IPS DF 19.7 (cell line): Measurements from ENCODE around the gene XXYLT1.
"Not testable (repeated sequence)": the region's sequence is repeated elsewhere in the genome, so short reads cannot be mapped to it uniquely, and the experiment has no call there.

Experiments
- DNase-seq: peaks from one replicate; pipeline ENCODE4 v3.0.0-alpha.2; 2013; ENCODE audit warnings: low read depth, low spot score

XXYLT1 gene, protein sequence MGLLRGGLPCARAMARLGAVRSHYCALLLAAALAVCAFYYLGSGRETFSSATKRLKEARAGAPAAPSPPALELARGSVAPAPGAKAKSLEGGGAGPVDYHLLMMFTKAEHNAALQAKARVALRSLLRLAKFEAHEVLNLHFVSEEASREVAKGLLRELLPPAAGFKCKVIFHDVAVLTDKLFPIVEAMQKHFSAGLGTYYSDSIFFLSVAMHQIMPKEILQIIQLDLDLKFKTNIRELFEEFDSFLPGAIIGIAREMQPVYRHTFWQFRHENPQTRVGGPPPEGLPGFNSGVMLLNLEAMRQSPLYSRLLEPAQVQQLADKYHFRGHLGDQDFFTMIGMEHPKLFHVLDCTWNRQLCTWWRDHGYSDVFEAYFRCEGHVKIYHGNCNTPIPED

DNA sequence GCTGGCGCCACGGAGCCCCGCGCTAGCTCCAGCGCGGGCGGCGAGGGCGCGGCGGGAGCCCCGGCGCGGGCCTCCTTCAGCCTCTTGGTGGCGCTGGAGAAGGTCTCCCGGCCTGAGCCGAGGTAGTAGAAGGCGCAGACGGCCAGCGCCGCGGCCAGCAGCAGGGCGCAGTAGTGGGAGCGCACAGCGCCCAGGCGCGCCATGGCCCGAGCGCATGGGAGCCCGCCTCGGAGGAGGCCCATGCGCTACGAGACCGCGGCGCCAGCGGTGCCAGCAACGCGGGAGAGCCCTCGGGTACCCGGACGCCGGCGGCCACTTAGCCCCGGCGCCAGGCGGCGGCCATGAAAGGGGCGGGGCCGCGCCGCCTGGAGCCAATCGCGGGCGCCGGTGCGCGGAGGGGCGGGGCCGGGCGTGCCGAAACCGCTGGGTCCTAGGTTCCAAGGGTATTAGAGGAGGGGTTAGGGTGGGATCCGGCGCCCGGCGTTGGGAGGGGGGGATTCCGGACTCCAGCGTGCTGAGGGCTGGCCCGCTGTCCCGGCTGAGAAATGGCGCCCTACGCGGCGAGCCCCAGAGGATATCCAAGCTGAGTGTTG, at the start of gene XXYLT1:
Gene XXYLT1, minus strand, starts transcription at position 343 of the 593 bp plus-strand sequence. Its CDS starts 101 bp downstream, at position 242.
- no peak for DNase-seq

DNA sequence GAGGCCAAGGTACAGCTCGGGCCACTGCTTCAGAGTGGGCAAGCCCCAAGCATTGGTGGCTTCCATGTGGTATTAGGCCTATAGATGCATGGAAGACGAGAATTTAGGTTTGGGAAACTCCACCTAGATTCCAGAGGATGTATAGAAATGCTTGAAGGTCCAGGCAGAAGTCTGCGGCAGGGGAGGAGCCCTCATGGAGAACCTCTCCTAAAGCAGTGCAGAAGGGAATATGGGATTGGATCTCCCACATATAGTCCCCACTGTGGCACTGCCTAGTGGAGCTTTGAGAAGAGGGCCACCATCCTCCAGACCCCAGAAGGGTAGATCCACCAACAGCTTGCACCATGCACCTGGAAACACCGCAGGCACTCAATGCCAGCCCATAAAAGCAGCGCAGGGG, 48.1 kb upstream of the XXYLT1 start:
- DNase-seq: no peak

DNA sequence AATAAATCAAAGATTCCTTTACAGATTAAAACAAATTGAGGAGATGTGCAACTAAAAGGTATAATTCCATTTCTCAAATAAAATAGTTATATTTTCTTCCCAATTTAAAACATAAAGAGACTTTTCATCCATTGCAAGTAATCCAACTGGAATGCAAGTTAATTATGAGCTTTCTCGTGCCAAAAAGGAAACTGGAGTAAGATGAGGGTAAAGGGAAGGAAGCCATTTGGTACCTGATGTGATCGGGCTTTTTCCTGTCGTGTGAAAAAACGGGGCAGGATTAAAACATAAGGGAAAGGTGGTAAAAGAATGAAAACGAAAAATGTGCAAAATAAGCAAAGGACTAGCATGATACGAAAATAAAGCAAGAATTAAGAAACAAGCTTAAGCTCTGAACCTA, 41.8 kb upstream of the XXYLT1 start:
- DNase-seq: no peak

DNA sequence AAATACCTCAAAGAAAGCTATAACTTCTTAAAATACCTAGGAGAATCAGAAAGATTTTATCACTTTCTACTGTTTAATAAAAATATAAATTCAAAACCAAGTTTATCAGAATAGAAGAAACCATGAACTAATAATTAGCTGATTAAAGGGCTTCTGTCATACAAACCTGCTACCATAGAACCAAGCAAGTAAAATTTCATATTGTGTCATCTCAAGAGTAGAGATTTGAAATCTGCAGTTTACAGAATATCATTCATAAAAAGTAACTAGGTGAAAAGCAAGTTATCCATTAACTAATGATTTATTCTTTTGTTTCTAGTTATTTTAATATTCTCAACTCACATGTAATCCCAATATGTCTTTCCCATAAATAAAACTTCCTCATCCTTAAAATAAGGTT, 36.8 kb upstream of the XXYLT1 start:
- DNase-seq: no peak

DNA sequence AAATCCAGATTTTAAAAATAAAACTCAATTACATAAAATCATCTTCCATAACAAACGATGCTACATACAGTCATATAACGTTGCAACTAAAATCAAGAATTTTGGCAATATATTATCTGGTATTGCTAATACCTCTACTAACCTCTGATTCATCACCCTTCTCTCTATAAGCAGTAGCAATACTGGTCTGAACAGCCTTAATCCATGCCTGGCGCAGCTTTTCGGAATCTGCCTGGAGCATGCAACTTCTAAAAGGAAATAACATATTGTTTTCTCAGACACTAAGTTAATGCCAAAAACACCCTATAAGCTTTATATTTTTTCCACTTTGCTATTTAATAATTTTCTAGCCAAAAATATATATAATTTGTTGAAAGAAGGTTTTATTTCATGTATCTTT, 35.4 kb upstream of the XXYLT1 start:
- DNase-seq: no peak

DNA sequence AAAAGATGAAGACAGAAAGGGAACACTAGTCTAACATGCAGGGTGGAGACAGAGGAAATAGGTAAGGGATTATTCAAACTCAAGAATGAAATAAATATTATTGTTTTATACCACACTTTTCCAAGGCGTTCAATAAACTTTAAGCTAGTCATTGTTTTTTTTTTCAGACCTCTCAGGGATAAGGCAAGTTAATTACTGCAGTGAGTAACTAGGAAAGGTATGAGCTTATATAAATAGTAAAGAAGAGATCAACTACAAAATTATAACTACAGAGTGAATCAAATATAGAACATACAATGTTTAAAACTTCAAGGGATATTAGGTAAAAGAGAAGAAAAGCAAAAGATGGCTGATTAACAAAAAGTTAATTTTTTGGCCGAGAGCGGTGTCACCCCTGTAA, 31.5 kb upstream of the XXYLT1 start:
- DNase-seq: no peak

DNA sequence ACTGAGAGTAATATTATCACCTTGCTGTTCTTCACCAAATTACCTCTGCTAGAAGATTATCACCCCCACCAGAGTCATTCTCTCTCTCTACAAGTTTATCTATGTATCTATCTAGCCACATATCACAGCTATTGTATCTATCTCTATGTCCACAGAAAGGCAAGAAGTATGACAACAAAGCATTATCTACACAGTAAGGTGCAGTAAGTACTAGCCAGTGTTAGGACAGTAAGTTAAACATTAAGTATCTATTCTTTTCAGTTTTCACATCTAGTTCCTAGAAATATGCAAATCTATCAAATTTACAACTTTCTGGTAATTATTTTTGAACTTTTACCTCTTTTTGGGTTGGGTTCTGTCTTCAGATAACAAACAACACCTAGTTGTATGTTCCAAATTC, 26.5 kb upstream of the XXYLT1 start:
- DNase-seq: no peak

DNA sequence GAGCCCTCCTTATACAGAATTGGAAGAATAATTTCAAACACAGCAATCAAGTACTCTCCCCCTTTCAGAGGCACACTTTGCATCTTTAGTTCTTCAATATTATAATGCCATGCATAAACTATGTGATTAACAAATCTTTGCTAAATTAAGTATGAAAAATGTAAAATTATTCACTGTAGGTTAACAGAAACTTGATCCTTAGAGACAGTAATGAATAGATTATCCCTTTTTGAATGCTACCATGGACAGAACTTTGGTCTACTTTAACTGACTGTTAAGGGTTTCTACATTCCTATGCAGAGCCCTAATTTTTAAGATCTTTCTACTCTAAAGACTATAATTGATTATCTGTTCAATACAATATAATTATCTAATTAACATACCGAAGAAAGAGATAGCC, 25.7 kb upstream of the XXYLT1 start:
- DNase-seq: no peak

DNA sequence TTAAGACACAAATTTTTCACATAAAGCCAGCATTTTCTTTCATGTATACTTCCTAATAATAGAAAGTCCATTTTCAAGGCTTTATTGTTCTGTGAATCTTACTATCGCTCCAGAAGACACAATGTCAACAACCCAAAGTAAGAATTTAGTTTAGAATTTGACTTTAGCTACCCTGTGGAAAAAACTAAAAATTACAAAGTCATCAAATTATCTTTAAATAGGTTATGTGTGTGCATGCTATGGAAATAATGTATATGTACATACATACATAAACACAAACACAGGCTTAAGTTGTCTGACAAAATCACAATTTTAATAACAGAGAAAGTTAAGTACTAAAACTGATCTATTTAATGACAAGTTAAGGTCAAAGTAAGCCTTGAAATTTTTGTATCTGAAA, 20.2 kb upstream of the XXYLT1 start:
- DNase-seq: no peak

DNA sequence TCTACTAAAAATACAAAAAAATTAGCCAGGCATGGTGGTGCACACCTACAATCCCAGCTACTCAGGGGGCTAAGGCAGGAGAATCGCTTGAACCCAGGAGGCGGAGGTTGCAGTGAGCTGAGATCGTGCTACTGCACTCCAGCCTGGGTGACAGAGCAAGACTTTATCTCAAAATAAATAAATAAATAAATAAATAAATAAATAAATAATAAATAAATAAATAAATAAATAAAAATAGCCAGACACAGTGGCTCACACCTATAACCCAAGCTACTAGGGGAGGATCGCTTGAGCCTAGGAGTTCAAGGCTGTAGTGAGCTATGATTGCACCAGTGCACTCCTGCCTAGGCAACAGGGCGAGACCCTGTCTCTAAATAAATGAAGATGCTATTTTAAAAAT, 19.7 kb upstream of the XXYLT1 start:
- DNase-seq: not testable (repeated sequence)

DNA sequence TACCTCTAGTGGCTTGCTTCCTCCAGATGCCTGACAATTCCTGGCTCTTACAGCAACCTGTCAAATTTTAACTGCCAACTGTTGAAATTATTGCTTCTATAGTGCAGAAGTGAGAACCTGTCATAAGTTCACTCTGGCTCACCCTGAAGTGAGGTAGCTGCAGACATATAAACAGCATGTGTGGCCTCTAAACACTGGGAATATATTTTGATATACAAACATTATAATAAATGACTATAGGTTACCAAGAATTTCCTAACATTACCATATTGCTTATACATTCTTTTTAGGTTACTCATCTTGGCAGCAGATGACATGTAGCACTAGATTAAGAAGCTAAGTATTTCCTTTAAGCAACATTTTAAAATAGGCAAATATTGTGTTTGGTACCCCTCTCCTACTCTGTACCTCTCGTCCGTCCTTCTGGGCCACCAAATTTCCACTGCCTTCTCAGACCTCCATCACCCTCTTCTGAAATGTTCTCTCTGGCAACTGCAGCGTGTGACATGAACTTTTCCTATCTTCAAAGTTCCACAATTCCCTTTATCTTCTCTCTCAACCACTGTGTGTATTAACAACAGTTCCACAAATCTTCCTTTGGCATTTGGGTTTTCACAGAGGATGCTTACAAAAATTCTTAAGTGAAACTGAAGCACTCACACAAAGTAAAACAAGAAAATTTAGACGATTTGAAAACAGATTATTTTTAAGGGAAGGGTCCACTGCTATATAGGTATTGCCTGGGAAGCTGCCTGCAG, 15.3 kb upstream of the XXYLT1 start:
- no peak for DNase-seq

DNA sequence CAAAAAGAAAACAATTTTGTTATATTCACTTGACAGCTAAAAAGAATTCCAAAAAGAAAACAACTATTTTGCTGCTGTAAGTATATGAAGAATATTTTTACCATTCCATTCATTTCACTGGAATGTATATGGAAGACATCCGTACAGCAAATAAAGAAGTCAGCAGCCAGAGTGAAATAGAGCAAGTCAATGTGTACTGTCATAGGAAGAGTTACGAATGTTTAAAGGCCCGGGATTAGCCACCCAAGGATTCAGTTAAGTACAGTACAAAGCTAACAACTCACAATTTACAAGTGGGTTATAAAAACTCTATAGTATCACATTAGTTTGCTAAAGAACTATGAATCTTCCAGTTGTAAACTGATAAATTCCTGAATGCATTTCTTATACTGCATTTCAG, 14.4 kb upstream of the XXYLT1 start:
- no peak for DNase-seq

DNA sequence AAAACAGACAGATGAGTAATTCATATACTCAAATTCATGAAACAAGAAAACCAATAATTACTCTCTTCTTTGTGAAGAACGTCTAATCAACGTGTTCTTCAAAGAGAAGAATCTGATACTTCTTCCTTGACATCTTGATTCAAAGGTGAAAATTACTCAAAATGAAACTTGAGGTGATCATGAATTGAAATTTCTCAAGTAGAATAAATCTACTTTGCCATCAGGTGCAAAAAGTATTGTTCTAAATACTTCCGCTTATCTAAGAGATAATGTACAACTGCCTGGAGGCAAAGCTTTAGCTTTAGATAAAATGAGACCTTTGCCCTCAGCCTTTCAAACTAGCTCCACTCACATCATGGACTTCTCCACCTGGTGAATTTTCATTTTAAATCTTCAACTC, 13.9 kb upstream of the XXYLT1 start:
- no peak for DNase-seq

DNA sequence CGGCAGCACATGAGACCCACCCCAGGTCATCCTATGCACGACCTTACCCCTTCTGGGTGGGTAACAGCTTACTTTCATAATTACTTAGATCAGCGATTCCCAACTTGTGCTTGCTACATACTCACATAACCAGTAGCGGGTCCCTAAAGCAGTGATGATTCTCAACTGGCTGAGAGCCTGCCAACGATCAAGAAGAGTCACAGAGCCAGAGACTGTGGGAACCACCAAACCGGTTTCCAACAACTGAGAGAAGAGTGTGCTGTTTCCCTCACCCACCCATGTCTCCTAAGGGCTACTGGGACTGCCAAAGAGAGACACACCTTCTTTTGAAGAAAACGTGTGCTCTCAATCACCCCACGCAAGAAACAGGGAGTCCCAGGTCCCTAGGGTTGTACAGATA, 12.0 kb upstream of the XXYLT1 start:
- no peak for DNase-seq

DNA sequence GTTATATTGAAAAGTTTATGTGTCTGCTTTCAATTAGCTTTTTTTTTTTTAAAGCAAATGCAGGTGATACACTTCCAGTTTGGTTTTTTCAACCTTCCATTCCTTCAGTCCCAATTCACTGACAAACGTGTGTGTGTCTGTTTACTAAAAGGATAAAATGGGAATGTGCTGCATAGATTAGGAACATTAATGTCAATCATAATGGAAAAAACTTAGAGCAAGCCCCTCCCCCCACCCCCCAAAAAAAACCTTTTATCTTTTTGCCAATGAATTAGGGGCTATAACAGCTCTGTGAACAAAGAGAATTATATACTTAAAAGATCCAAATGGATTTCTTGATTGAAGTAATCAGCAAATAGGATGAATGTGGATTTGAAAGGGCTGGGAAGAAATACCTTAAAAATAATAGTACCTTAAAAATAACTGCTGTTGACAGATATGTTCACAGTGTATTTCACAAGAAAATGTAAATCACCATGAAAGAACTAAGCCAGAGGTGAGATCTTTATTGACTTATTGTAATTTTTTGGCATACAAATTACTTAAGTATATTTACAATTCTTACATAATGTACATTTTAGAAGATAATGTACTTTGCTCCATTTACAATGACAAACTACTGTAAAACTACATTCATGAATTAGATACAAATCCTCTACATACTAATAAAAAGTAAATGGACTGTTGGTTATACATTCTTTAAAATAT, 3.5 kb upstream of the XXYLT1 start:
- DNase-seq: no peak

DNA sequence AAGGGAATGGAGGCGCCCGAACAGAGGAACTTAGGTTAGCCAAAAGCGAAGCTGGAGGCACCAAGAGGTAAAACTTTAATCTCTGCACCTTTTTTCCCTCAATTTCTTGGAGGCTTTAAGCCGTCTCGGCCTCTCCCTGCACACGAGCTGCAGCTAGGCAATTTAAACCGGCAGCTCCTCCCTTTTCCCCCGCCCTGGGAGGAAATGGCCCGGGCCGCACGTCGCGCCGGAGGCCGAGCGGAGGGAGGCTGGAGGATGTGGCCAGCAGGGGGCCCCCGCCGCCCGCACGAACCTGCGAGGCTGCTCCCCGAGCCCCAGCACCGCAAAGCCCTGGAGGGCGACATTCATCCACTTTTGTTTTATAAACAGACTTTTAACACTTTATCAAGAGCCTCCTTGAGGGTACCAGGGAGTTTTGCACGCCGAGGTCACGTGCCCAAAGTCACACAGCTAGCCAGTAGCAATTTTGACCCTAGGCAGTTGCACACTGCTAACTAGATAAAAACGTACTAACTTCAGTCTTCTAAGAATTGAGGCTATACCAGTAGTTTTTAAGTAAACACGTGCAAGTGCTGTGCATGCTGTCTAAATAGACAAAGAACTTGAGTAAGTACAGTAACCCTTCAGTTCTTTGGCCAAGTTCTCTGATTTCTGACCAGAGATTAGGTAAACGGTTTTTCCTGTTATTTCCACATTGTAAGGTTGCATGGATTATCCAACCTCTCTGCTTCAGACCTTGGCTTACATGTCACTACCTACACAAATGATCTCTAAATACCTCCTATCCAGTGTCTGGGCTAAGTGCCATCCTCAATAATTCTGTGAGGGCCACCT, 668 bp upstream of the XXYLT1 start:
- no peak for DNase-seq

DNA sequence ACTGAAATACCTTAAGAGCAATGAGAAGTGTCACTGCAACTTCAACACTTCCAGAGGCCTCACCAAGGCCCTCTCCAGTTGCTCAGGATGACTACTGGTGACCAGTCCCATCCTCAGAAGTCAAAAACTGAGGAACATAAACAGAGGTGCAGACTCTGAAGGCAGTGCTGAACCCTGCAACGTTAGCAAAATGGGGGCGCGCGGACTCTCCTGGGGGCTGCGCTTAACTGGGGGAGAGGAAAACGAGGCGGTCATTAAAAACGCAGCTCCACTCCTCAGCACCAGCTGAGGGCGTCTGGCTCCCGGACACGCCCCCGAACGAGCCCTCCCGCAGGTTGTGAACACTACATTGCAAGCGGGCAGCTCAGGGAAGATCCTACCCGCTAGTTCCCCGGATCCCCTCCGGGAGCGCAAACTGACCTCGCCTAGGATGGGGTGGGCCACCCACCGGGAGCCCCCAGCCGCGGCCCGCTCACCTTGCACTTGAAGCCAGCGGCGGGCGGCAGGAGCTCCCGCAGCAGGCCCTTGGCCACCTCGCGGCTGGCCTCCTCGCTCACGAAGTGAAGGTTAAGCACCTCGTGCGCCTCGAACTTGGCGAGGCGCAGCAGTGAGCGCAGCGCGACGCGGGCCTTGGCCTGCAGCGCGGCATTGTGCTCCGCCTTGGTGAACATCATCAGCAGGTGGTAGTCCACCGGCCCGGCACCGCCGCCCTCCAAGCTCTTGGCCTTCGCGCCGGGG, 711 bp downstream of the XXYLT1 start:
- DNase-seq: no peak

DNA sequence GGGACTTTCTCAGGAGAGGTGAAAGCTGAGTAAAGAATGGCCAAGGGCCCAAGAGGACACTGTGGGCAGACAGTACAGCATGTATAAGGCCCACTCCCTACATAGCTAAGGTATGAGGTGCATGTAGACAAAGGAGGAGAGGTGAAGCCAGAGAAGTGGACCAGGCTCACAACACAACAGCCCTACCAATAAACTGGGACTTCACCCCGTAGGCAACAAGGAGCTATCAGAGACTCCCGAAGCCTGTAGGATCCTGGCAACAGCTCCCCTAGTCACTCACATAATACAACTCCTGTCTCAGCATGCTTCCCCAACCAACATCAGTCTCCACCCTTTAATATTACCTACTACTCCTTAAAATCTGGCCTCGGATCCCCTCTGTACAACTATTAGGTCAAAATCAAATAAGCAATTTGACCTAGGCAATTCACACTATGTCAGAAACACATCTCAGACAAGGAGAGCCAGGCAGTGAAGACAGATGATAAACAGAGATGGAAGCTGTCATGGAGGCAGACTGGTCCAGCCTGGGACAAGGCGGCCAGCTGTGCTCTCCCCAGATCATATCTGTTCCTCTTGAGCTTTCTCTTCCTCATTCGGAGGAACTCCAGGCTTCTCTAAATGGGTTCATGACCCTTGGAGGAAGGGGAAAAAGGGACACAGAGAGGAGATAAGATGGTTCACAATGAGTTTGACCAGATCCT, 1.4 kb downstream of the XXYLT1 start:
- no peak for DNase-seq

DNA sequence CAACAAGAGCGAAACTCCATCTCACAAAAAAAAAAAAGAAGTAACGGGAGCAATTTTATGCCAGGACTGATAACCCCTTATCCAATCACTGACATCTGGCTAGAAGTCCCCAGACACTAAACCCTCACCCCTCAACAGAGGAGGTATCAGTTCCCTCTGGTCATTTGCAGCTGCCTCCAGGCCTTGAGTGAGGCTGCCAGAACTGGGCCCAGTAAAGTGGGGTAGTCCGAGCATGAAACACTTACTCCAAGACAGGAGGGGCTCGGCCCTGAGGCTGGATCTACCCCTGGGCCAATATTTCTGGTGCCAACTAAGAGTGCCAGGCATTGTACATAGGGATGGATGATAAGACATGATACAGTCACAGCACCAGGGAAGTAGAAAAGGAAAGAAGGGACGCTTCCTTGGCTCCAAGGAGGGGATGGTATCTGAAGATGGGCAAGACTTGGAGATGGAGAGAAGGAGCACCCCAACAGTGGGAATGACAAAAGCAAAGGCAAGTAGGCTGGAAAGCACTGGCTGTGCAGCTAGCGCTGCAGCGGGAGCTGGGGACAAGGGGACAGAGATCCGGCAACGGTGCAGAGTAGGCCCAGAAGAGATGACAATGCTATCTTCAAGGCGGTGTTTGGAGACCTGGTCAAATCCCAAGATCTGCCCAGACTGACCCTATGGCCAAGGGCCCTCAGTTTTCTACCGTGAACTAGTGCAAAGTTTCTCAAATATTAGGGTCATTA, 2.2 kb downstream of the XXYLT1 start:
- no peak for DNase-seq
